GM21515 (cell line): ENCODE measurements around the gene PISD.
"Not testable (repeated sequence)": the region's sequence is repeated elsewhere in the genome, so short reads cannot be mapped to it uniquely, and the experiment has no call there.

Experiments
- ATAC-seq: cut with Tn5 transposase; IDR thresholded peaks from one replicate; pipeline ENCODE4 v1.9.1; 2021; ENCODE audit not compliant: unreplicated experiment

The PISD gene

GRCh38 chr22:31610611-31611010 is 51.4 kb downstream of the PISD start:
- ATAC-seq, result no peak

GRCh38 chr22:31609716-31610115 is 52.3 kb downstream of the PISD start:
- ATAC-seq, result no peak

GRCh38 chr22:31607696-31608095 is 54.3 kb downstream of the PISD start:
- no peak for ATAC-seq

- no peak for ATAC-seq
Observed at GRCh38 chr22:31605851-31606585, 56.0 kb downstream of the PISD start.

GRCh38 chr22:31604746-31605705 is 57.0 kb downstream of the PISD start:
- no peak for ATAC-seq

- ATAC-seq, result no peak
Observed at GRCh38 chr22:31604137-31604705, 57.8 kb downstream of the PISD start.

GRCh38 chr22:31603574-31603973 is 58.4 kb downstream of the PISD start:
- no peak for ATAC-seq

- ATAC-seq, result no peak
Observed at GRCh38 chr22:31603081-31603525, 58.9 kb downstream of the PISD start.

GRCh38 chr22:31602259-31602952 is 59.6 kb downstream of the PISD start:
- ATAC-seq, result no peak

- no peak for ATAC-seq
Observed at GRCh38 chr22:31595271-31595670, 66.7 kb downstream of the PISD start.

- ATAC-seq, result not testable (repeated sequence)
Observed at GRCh38 chr22:31590161-31590560, 71.9 kb downstream of the PISD start.

- no peak for ATAC-seq
Observed at GRCh38 chr22:31588970-31589675, 72.9 kb downstream of the PISD start.

GRCh38 chr22:31586137-31586920 is 75.7 kb downstream of the PISD start:
- ATAC-seq, result no peak

- no peak for ATAC-seq
Observed at GRCh38 chr22:31585161-31585859, 76.7 kb downstream of the PISD start.

GRCh38 chr22:31584804-31585160 is 77.2 kb downstream of the PISD start:
- ATAC-seq, result no peak

- ATAC-seq, result no peak
Observed at GRCh38 chr22:31583861-31584485, 78.0 kb downstream of the PISD start.

- ATAC-seq, result no peak
Observed at GRCh38 chr22:31579835-31580242, 82.2 kb downstream of the PISD start.

GRCh38 chr22:31578171-31578570 is 83.8 kb downstream of the PISD start:
- ATAC-seq, result no peak

GRCh38 chr22:31577711-31578110 is 84.3 kb downstream of the PISD start:
- ATAC-seq, result no peak
